GM12872 (cell line): ENCODE measurements around the gene COA1.

Experiments
- CTCF ChIP-seq: IDR thresholded peaks from 3 replicates; pipeline ENCODE4 v1.5.1; 2011; ENCODE audit warnings: low read depth, mild to moderate bottlenecking, low read length, moderate library complexity; ENCODE audit not compliant: insufficient read depth

COA1 gene

GRCh38 chr7:43653466-43653865 lies 75.9 kb downstream of the COA1 start:
- no peak for TF ChIP-seq CTCF

GRCh38 chr7:43652364-43652763 lies 77.0 kb downstream of the COA1 start:
- TF ChIP-seq CTCF: 0 out of 3 replicates have a peak, but pooled peaks have one; percentile 4

- no peak for TF ChIP-seq CTCF
These were observed 78.8 kb downstream of the COA1 start for GRCh38 chr7:43650457-43651052.

GRCh38 chr7:43649755-43650274 lies 79.5 kb downstream of the COA1 start:
- no peak for TF ChIP-seq CTCF

- TF ChIP-seq CTCF: no peak
These were observed 80.6 kb downstream of the COA1 start for GRCh38 chr7:43648473-43649406.

GRCh38 chr7:43647673-43648472 lies 81.5 kb downstream of the COA1 start:
- TF ChIP-seq CTCF: no peak

- TF ChIP-seq CTCF: no peak
These were observed 82.0 kb downstream of the COA1 start for GRCh38 chr7:43647339-43647672.
